NCI-H128 (cell line): ENCODE data around the gene PRSS53.

ENCODE experiments used
- DNase-seq: peaks from one replicate; lab custom pipeline; 2025; ENCODE audit not compliant: unreplicated experiment; lab: John Stamatoyannopoulos, UW

PRSS53 gene

GRCh38 chr16:31079342-31079944 is 9.3 kb downstream of the PRSS53 start:
- no peak for DNase-seq

- no peak for DNase-seq
These were observed 10.0 kb downstream of the PRSS53 start for GRCh38 chr16:31078597-31079341.

GRCh38 chr16:31077592-31078396 is 10.9 kb downstream of the PRSS53 start:
- no peak for DNase-seq

- no peak for DNase-seq
These were observed 11.7 kb downstream of the PRSS53 start for GRCh38 chr16:31077024-31077423.

- DNase-seq: no peak
These were observed 12.4 kb downstream of the PRSS53 start for GRCh38 chr16:31076319-31076718.

- DNase-seq: no peak
These were observed 13.9 kb downstream of the PRSS53 start for GRCh38 chr16:31074814-31075183.

GRCh38 chr16:31073970-31074813 is 14.6 kb downstream of the PRSS53 start, which contains the start of the genes ZNF646 and ZNF668:
TSS of gene ZNF646 (plus strand) at chr16:31074422. CDS start at chr16:31076325, 1,903 bp downstream.
TSS of gene ZNF668 (minus strand) at chr16:31074240. CDS start at chr16:31064459, 9,781 bp downstream.
- peak; percentile 91 for DNase-seq

- DNase-seq: peak; percentile 64
These were observed 15.4 kb downstream of the PRSS53 start for GRCh38 chr16:31073142-31073969.

GRCh38 chr16:31072540-31073141 is 16.1 kb downstream of the PRSS53 start:
- DNase-seq: no peak

- no peak for DNase-seq
These were observed 16.9 kb downstream of the PRSS53 start for GRCh38 chr16:31071861-31072260.

GRCh38 chr16:31067342-31067741 is 21.4 kb downstream of the PRSS53 start:
- no peak for DNase-seq

GRCh38 chr16:31064882-31065461 is 23.8 kb downstream of the PRSS53 start:
- no peak for DNase-seq

- DNase-seq: no peak
These were observed 24.7 kb downstream of the PRSS53 start for GRCh38 chr16:31063843-31064611.

- no peak for DNase-seq
These were observed 25.3 kb downstream of the PRSS53 start for GRCh38 chr16:31063495-31063842.

- DNase-seq: no peak
These were observed 26.8 kb downstream of the PRSS53 start for GRCh38 chr16:31061813-31062440.

- DNase-seq: no peak
These were observed 27.5 kb downstream of the PRSS53 start for GRCh38 chr16:31061126-31061812.

GRCh38 chr16:31055613-31056012 is 33.1 kb downstream of the PRSS53 start:
- no peak for DNase-seq
